ENCODE results near the gene NPW. TPM values are rescaled to one million over a fixed set of nuclear protein-coding genes. Genes with fewer than 3 reads are reported as not detected.

NPW gene
- total and polyA plus RNA-seq, 11 donors = 0.19 to 0.69 TPM; not detected in 9

- intact Hi-C loops (cut with DNase I) = no loop called here
- Histone ChIP-seq H3K9me3 (no peaks in the 10 kb centered on the region), H3K27ac (peak overlapping the region; percentile 20 to 92 (median 68)), H3K4me3 (peak overlapping the region in 2 of 12 donors; percentile 13 to 24), H3K4me1 (peaks cover 18 to 91% (median 75%) of the 10 kb centered on the region in 12 donors), H3K27me3 (no peaks in the 10 kb centered on the region), H3K36me3 (peaks cover 0 to 5% (median 0%) of the 10 kb centered on the region in 9 donors)
- ATAC-seq (no peak), DNase-seq (no peak)
- TF ChIP-seq POLR2A (IDR thresholded peaks at IDR 0.05) (no peak), CTCF (IDR thresholded peaks at IDR 0.05) (no peak)
- WGBS, 4 donors = 70 to 78% (median 78%) methylated on average over 14 to 22 of the region's 22 CpGs
Observed at GRCh38 chr16:2044541-2044940, 25.0 kb downstream of the NPW start.

GRCh38 chr16:2045965-2046892 is 26.6 kb downstream of the NPW start:
- 80 to 89% (median 87%) methylated on average over 21 of the region's 21 CpGs for WGBS, 4 donors
- intact Hi-C loops (cut with DNase I) = loop anchor here in 3 of 10 donors (2.0 kb wide), 3 partner anchors 17 to 21 kb away; partner anchors contain the start of gene NHERF2 (in 1 of the 3)
- H3K27me3 ChIP-seq = no peaks in the 10 kb centered on the region

GRCh38 chr16:2046893-2047329 is 27.3 kb downstream of the NPW start:
- Histone ChIP-seq H3K9me3 (no peaks in the 10 kb centered on the region), H3K4me1 (peaks cover 18 to 67% (median 53%) of the 10 kb centered on the region in 12 donors), H3K27me3 (no peaks in the 10 kb centered on the region), H3K27ac (peak overlapping the region; percentile 36 to 94 (median 86)), H3K36me3 (peaks cover 0 to 21% (median 19%) of the 10 kb centered on the region in 9 donors), H3K4me3 (peak overlapping the region; percentile 71 to 99 (median 91))
- no peak for TF ChIP-seq POLR2A (IDR thresholded peaks at IDR 0.05)
- TF ChIP-seq CTCF (IDR thresholded peaks at IDR 0.05) = no peak
- 10 to 20% (median 15%) methylated on average over 7 to 8 of the region's 8 CpGs for WGBS, 4 donors
- intact Hi-C loops (cut with DNase I) = loop anchor here in 4 of 10 donors (1.0 to 2.0 kb wide), 4 partner anchors 18 to 24 kb away; partner anchors contain the start of gene NHERF2 (in 1 of the 4)
- DNase-seq = no peak
- ATAC-seq = no peak

More at GRCh38 chr16:2045965-2046892, 26.6 kb downstream of the NPW start:
- DNase-seq = no peak
- no peak for ATAC-seq
- H3K27ac ChIP-seq = peak overlapping the region; percentile 36 to 94 (median 86)
- TF ChIP-seq CTCF (IDR thresholded peaks at IDR 0.05) = no peak
- TF ChIP-seq POLR2A (IDR thresholded peaks at IDR 0.05) = no peak
- peak overlapping the region in 9 of 12 donors; percentile 72 to 99 (median 93) for H3K4me3 ChIP-seq
- no peaks in the 10 kb centered on the region for H3K9me3 ChIP-seq
- peaks cover 18 to 74% (median 60%) of the 10 kb centered on the region in 12 donors for H3K4me1 ChIP-seq
- peaks cover 0 to 14% (median 13%) of the 10 kb centered on the region in 9 donors for H3K36me3 ChIP-seq

All from heart left ventricle (tissue), 16 donors.